Left hindlimb (tissue), 1 donor: ENCODE data around the gene FAM111B.
"Not testable (repeated sequence)": the region's sequence is repeated elsewhere in the genome, so short reads cannot be mapped to it uniquely, and the experiment has no call there.

Experiments used
- DNase-seq: peaks from one replicate; pipeline ENCODE4 v3.0.0-alpha.2; 2018

The FAM111B gene

GRCh38 chr11:59107721-59108120, 684 bp downstream of the FAM111B start:
- not testable (repeated sequence) for DNase-seq

GRCh38 chr11:59112494-59112893, 5.5 kb downstream of the FAM111B start:
- DNase-seq, result no peak

- DNase-seq, result no peak
These were observed 7.3 kb downstream of the FAM111B start for GRCh38 chr11:59114344-59114743.

GRCh38 chr11:59115553-59115952, 8.5 kb downstream of the FAM111B start:
- DNase-seq, result no peak

GRCh38 chr11:59117774-59118173, 10.7 kb downstream of the FAM111B start:
- no peak for DNase-seq

GRCh38 chr11:59119826-59120225, 12.8 kb downstream of the FAM111B start:
- DNase-seq, result no peak

GRCh38 chr11:59135648-59136461, 28.8 kb downstream of the FAM111B start:
- DNase-seq, result peak; percentile 88

GRCh38 chr11:59136551-59136950, 29.5 kb downstream of the FAM111B start:
- not testable (repeated sequence) for DNase-seq

- DNase-seq, result no peak
These were observed 30.2 kb downstream of the FAM111B start for GRCh38 chr11:59137190-59137589.

GRCh38 chr11:59138643-59139042, 31.6 kb downstream of the FAM111B start:
- DNase-seq, result no peak

GRCh38 chr11:59141191-59141590, 34.2 kb downstream of the FAM111B start:
- no peak for DNase-seq

- no peak for DNase-seq
These were observed 34.8 kb downstream of the FAM111B start for GRCh38 chr11:59141673-59142460.

GRCh38 chr11:59142530-59143507, 35.8 kb downstream of the FAM111B start, which contains the start of gene FAM111A:
Gene FAM111A, plus strand, starts transcription at chr11:59142856. Its CDS starts 6,017 bp downstream, at chr11:59148873.
- DNase-seq, result peak; percentile 93

GRCh38 chr11:59144096-59144495, 37.1 kb downstream of the FAM111B start:
- DNase-seq, result no peak

GRCh38 chr11:59144579-59145345, 37.7 kb downstream of the FAM111B start:
- peak; percentile 87 for DNase-seq

GRCh38 chr11:59145534-59145933, 38.5 kb downstream of the FAM111B start:
- DNase-seq, result no peak

GRCh38 chr11:59151761-59152160, 44.7 kb downstream of the FAM111B start:
- DNase-seq, result no peak

GRCh38 chr11:59152312-59152951, 45.4 kb downstream of the FAM111B start:
- no peak for DNase-seq

- DNase-seq, result no peak
These were observed 47.6 kb downstream of the FAM111B start for GRCh38 chr11:59154610-59155009.

- DNase-seq, result no peak
These were observed 50.4 kb downstream of the FAM111B start for GRCh38 chr11:59157433-59157832.
